Activated T-cell treated with anti-CD3 and anti-CD28 coated beads, Interleukin-2, amount 50 U/mL, for 24 hours (primary cell): ENCODE measurements around the gene MMEL1.
"Not testable (repeated sequence)": the region's sequence is repeated elsewhere in the genome, so short reads cannot be mapped to it uniquely, and the experiment has no call there.

Experiments used
- DNase-seq: peaks from one replicate; pipeline ENCODE4 v3.0.0-alpha.2; 2020
- H3K27ac Mint-ChIP-seq: 2 replicates; pipeline ENCODE4 v1.8.0; 2020; ENCODE audit warnings: mild to moderate bottlenecking, mixed read lengths
- H3K27me3 Mint-ChIP-seq: 2 replicates; pipeline ENCODE4 v1.8.0; 2020; ENCODE audit warnings: mixed read lengths
- H3K36me3 Mint-ChIP-seq: 2 replicates; pipeline ENCODE4 v1.8.0; 2020; ENCODE audit warnings: low read depth, mixed read lengths
- H3K4me1 Mint-ChIP-seq: 2 replicates; pipeline ENCODE4 v1.8.0; 2020; ENCODE audit warnings: low read depth, mixed read lengths
- H3K4me3 Mint-ChIP-seq: 2 replicates; pipeline ENCODE4 v1.8.0; 2020; ENCODE audit warnings: mild to moderate bottlenecking, moderate library complexity, mixed read lengths
- H3K9me3 Mint-ChIP-seq: 2 replicates; pipeline ENCODE4 v1.8.0; 2020; ENCODE audit warnings: mixed read lengths

MMEL1 gene

DNA sequence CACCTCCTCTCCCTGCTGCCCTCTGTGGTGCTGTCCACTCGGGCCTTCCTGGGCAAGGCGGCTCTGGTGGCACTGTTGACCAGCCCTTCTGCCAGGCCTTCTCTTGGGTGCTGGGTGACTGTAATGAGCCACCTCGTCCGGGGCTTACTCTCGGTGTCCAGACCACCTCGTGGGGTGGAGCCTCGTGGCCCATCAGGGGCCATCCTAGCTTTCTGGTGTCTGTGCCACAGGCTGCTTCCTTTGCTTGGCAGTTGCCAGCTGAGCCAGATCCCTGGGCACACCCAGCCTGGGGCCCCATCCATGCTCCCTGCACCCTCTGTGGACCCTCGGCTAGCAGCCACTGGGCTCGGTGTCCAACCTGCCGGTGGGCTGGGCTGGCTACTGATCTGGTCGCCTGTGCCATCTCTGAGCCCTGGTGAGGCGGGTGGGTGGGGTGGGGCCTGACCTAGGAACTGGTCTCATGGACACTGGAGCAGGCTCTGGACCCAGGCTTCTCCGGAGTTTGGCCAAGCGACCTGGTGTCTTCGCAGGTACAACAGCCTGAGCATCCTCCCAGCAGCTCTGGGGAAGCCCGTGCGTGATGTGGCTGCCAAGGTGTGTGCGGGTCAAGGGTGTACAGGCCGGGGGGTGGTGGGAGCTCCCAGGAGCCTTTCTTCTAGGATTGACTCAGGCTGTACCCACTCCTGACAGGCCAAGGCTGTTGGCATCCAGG is 44.8 kb downstream of the MMEL1 start:
- H3K36me3 Mint-ChIP-seq, result peaks cover 11% of the 10 kb centered on the region
- H3K4me3 Mint-ChIP-seq, result peak overlapping the region; percentile 87
- no peak for DNase-seq
- no peaks in the 10 kb centered on the region for H3K27me3 Mint-ChIP-seq
- no peak overlapping the region for H3K27ac Mint-ChIP-seq
- H3K4me1 Mint-ChIP-seq, result peaks cover 31% of the 10 kb centered on the region
- no peaks in the 10 kb centered on the region for H3K9me3 Mint-ChIP-seq

DNA sequence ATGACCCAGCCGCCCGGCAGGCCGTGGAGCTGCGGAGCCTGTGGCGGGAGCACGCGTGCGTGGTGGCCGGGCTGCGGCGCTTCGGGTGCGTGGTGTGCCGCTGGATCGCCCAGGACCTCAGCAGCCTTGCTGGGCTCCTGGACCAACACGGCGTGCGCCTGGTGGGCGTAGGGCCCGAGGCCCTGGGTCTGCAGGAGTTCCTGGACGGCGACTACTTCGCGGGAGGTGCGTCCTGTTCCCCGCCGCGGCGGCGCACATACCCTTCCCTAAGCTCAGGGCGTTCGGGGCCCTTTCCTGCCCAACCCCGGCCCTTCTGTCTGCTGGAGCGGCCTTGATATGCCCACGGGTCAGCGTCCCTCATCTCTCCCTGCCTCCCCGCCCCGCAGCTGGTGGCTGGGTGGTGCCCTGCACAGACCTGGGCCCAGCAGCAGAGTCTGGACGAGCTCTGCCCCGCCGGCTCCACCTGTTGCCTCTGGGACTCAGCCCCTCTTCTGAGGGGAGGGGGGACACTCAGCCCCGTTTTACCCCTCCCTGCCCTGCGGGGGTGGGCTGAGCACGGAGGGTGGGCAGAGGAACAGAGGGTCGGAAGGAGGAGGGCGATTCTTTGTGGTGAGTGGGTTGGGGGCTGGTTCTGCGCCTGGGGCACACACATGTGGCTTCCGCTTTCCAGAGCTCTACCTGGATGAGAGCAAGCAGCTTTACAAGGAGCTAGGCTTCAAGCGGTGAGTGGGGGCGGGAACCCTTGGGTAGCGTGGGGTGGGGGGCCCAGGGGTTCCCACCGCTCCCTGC is 45.6 kb downstream of the MMEL1 start:
- Mint-ChIP-seq H3K27me3 (no peaks in the 10 kb centered on the region), H3K4me3 (peak overlapping the region; percentile 87), H3K4me1 (peaks cover 36% of the 10 kb centered on the region), H3K36me3 (peaks cover 11% of the 10 kb centered on the region), H3K27ac (peak overlapping the region; percentile 18), H3K9me3 (no peaks in the 10 kb centered on the region)
- peak; percentile 70 for DNase-seq

DNA sequence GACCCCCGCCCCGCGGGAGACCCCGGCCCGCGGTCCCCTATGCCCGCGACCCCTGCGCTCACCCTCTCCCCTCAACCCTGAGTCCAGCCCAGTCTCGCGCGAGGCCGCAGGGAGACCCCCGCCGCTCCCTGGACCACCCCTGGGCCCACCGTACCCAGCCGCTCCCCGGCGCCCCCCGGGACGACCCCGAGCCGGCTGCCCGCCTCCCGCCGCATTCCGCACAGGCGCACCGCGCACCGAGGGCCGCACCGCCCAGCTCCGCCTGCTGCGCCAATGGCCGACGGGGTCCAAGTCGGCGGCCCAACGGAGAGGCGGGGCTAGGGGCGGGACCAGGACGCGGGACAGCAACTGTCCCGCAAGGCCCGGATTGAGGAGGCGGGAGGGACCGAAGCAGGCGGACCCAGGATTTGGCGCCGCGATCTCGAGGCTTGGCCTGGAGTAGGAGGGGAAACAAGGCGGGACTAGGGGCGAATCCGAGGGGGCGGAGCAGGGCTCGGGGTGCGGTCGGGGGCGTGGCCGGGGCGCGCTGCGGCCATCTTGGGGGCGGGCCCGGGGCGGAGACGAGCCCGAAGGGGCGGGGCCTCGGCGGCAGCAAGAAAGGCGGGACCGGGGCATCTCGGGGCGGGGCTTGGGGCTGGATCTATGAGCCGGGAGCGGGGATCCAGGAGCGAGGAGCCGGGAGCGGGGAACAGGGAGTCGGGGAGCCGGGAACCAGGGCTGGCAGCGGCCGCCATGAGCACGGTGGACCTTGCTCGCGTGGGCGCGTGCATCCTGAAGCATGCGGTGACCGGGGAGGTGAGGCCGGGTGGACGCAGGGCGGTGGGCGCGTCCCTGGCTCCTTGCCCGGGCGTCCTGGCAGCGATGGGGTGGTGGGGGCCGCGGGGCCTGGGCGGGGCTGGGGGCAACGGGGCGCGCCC is 46.4 kb downstream of the MMEL1 start, which contains the start of gene PRXL2B:
PRXL2B (plus strand) TSS at position 624 of the 917 bp plus-strand sequence; CDS start at position 733, 109 bp downstream.
- peaks cover 11% of the 10 kb centered on the region for H3K36me3 Mint-ChIP-seq
- no peaks in the 10 kb centered on the region for H3K9me3 Mint-ChIP-seq
- H3K27ac Mint-ChIP-seq, result peak within 1 kb of the TSS; percentile 94
- H3K4me1 Mint-ChIP-seq, result peaks cover 44% of the 10 kb centered on the region
- H3K27me3 Mint-ChIP-seq, result no peaks in the 10 kb centered on the region
- DNase-seq, result peak; percentile 99
- peak within 1 kb of the TSS; percentile 87 for H3K4me3 Mint-ChIP-seq

DNA sequence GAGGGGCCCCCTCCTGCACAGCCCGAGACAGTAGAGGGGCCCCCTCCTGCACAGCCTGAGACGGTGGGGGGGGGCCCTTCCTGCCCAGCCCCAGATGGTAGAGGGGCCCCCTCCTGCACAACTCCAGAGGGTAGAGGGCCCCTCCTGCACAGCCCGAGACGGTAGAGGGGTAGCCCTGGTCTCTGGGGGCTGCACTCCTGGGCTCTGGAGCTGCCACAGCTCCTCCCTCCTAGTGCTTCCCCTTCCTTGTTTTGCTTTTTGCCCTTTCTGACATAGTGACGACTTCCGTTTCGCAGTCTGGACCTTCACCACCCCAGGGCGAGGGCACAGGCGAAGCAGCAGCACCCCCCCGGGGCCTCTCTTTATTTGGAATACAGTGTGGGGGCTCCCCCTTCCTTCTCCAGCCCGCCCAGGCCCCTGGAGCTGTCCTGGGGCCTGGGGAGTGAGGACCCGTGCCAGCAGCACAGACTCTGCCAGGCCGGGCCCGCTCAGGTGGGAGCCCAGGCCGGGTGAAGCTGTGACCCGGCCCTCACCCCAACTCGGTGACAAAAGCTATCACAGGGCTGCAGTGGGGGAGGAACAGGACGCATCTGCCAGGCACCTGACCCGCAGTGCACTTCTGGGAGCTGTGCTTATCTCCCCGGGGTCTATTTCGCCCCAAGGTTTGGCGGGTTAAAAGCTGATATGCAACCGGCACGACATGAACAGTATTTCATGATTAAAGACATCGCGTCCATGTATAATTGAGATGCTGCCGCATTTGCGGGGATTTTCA is 47.3 kb downstream of the MMEL1 start:
- peaks cover 52% of the 10 kb centered on the region for H3K4me1 Mint-ChIP-seq

DNA sequence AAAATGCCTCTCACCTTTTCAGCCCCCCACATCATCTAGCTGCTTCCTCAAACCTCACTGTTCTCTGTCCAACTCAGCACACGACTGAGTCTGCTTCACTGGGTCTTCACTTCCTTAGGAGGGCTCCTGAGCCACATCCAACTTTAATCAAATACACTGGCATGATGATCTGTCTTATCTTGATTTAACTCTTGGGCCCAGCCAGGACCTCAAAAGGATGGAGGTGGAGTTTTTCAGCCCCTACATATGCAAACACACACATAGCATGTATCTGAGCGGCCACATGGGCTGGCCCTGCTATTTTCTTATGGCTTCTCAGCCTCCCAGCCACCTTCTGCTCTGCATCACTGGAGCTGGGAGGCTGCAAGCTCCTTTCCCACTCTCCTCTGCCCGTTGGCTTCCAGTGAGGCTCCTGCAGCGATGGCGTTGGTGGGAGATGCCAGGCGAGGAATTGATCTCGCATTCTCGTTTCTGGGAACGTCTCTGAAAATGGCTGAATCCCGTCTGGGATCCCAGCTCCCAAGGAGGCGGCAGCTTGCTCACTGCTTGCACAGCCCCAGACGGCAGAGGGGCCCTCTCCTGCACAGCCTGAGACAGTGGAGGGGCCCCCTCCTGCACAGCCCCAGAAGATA is 48.0 kb downstream of the MMEL1 start:
- H3K27me3 Mint-ChIP-seq, result no peaks in the 10 kb centered on the region
- peak overlapping the region; percentile 87 for H3K4me3 Mint-ChIP-seq
- H3K4me1 Mint-ChIP-seq, result peaks cover 57% of the 10 kb centered on the region
- peak overlapping the region; percentile 94 for H3K27ac Mint-ChIP-seq
- H3K36me3 Mint-ChIP-seq, result peaks cover 11% of the 10 kb centered on the region
- DNase-seq, result no peak
- H3K9me3 Mint-ChIP-seq, result no peaks in the 10 kb centered on the region

More for the DNA sequence above, 47.3 kb downstream of the MMEL1 start:
- DNase-seq, result peak; percentile 79
- H3K27me3 Mint-ChIP-seq, result no peaks in the 10 kb centered on the region
- H3K4me3 Mint-ChIP-seq, result peak overlapping the region; percentile 87
- peak overlapping the region; percentile 94 for H3K27ac Mint-ChIP-seq
- no peaks in the 10 kb centered on the region for H3K9me3 Mint-ChIP-seq
- peaks cover 11% of the 10 kb centered on the region for H3K36me3 Mint-ChIP-seq

DNA sequence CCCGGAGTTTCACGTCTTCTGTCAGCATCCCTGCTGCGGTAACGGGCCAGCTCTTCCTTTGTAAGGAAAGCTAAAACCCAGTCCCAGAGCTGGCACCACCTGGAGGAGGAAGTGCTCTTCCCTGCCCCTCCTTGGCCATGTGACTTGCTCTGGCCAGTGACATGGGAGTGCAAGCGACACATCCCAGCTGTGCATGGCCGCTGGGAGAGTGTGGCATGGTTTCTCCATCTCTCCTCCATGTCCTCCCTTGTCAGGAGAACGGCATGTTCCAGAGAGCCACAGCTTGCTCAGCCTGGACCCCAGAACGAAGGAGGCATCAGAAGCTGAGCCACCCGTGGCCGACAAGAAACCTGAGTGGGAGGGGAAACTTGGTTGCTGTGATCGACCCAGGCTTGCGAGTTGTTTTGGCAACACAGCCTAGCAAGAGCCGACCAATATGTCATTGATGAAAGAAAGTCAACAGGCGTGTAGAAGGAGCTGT is 48.9 kb downstream of the MMEL1 start:
- peaks cover 64% of the 10 kb centered on the region for H3K4me1 Mint-ChIP-seq
- no peak for DNase-seq
- H3K27me3 Mint-ChIP-seq, result no peaks in the 10 kb centered on the region
- H3K36me3 Mint-ChIP-seq, result peaks cover 4% of the 10 kb centered on the region
- H3K4me3 Mint-ChIP-seq, result peak overlapping the region; percentile 87
- peaks cover 1% of the 10 kb centered on the region for H3K9me3 Mint-ChIP-seq
- peak overlapping the region; percentile 94 for H3K27ac Mint-ChIP-seq

DNA sequence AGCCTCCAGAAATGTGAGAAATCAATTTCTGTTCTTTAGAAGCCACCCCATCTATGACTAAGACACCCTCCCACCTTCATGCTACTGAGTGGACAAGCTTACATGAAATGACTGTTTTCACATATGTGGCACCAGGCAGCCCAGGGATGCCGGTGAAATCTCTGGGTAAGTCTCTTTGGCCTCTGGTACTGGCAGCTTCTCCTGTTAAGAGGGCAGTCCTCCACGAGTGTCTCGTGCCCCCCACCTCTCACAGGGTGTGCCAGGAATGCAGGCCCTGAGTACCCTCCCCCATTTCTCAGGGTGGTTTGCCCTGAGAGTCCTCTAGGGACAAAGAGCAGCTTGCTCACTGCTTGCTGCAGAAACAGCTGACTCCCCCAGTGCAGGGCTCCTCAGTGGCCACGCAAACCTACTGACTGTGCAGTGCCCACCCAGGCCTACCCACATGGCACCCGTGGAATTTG is 49.5 kb downstream of the MMEL1 start:
- Mint-ChIP-seq H3K27ac (peak overlapping the region; percentile 94), H3K36me3 (peaks cover 4% of the 10 kb centered on the region), H3K9me3 (peaks cover 3% of the 10 kb centered on the region), H3K27me3 (no peaks in the 10 kb centered on the region), H3K4me1 (peaks cover 69% of the 10 kb centered on the region), H3K4me3 (peak overlapping the region; percentile 87)
- DNase-seq, result no peak

DNA sequence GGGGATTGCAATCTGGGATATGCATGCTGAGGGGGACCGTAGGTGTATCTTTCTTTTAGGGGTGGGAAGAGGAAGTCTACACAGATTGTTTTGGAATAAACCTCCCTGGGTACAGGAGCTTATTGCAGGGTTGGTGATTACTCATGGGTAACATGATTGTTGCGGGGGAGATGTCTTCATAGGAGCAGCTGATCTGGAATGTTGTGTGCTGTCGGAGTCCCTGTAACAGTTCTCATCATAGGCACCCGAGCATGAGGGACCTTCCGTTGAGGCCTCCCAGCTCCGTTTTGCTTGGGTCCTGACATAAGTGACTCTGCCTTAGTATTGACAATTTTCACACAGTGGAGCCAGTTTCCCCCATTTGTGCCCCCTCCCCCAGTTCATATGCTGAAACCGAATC is 50.4 kb downstream of the MMEL1 start:
- DNase-seq, result no peak
- H3K27me3 Mint-ChIP-seq, result no peaks in the 10 kb centered on the region
- H3K4me1 Mint-ChIP-seq, result peaks cover 73% of the 10 kb centered on the region
- H3K36me3 Mint-ChIP-seq, result peaks cover 4% of the 10 kb centered on the region
- peak overlapping the region; percentile 81 for H3K27ac Mint-ChIP-seq
- no peak overlapping the region for H3K4me3 Mint-ChIP-seq
- H3K9me3 Mint-ChIP-seq, result peaks cover 3% of the 10 kb centered on the region

DNA sequence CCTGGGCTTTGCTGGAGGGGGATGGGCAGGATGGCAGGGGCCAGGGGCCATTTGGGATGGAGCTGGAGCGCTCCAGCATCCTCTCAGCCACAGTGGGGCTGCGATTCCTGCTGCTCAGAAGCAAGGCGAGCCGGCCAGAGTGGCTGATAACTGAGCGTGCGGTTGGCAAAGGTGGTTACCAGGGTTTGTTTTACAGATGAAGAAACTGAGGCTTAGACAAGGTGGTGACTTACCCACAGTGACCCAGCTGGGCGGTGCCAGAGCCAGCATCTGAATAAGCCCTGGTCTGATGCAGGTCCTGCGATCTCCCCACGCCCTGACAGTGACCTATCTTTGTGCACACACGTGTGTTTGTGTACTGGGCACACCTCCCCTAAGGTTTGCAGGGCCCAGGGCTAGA is 52.1 kb downstream of the MMEL1 start:
- H3K4me1 Mint-ChIP-seq, result peaks cover 85% of the 10 kb centered on the region
- H3K27ac Mint-ChIP-seq, result peak overlapping the region; percentile 82
- peaks cover 4% of the 10 kb centered on the region for H3K36me3 Mint-ChIP-seq
- H3K9me3 Mint-ChIP-seq, result peaks cover 3% of the 10 kb centered on the region
- no peak for DNase-seq
- H3K27me3 Mint-ChIP-seq, result no peaks in the 10 kb centered on the region
- no peak overlapping the region for H3K4me3 Mint-ChIP-seq

DNA sequence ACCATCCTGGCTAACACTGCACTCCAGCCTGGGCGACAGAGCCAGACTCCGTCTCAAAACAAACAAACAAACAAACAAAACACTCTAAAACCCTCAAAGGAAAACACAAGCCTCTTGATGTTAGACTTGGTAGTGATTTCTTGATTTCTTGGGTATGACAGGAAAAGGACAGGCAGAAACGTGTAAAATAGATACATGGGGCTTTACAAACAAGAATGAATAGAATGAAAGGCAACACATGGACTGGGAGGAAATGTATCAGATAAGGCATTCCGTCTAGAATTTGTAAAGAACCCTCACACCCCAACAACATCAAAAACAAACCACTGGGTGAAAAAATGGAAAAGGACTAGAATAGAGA is 54.1 kb downstream of the MMEL1 start:
- peaks cover 71% of the 10 kb centered on the region for H3K4me1 Mint-ChIP-seq

DNA sequence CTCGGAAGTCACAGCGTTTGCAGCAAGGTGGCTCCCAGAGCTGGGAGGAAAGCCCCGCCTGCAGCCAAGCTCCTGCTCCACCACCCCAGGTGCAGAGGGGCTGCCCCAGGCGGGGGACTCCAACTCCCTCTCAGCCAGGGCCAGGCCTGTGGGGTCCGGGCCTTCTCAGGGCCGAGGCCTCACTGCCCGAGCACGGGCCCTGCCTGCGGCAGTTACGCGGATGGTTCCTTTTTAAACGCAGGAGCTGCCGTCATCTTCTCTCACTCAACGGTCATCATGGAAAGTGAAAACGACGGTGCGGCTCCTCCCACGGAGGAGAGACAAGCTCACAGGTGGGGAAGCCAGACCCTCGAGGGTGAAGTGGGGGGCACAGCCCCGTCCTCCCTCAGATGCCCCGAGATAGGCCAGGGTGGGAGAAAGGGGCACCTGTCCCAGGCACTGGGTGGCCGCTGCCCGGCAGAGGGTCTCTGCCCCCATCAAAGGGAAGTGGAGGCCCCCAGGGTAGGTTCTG is 55.2 kb downstream of the MMEL1 start:
- DNase-seq, result peak; percentile 75
- H3K4me1 Mint-ChIP-seq, result peaks cover 60% of the 10 kb centered on the region
- H3K4me3 Mint-ChIP-seq, result peak overlapping the region; percentile 66
- H3K27me3 Mint-ChIP-seq, H3K36me3 Mint-ChIP-seq: not testable (repeated sequence)
- peak overlapping the region; percentile 94 for H3K27ac Mint-ChIP-seq
- peaks cover 19% of the 10 kb centered on the region for H3K9me3 Mint-ChIP-seq

More for the DNA sequence above, 54.1 kb downstream of the MMEL1 start:
- H3K4me3 Mint-ChIP-seq, result peak overlapping the region; percentile 66
- DNase-seq, result no peak
- H3K9me3 Mint-ChIP-seq, result peaks cover 10% of the 10 kb centered on the region
- H3K27ac Mint-ChIP-seq, result peak overlapping the region; percentile 94
- no peaks in the 10 kb centered on the region for H3K27me3 Mint-ChIP-seq
- H3K36me3 Mint-ChIP-seq, result no peaks in the 10 kb centered on the region

DNA sequence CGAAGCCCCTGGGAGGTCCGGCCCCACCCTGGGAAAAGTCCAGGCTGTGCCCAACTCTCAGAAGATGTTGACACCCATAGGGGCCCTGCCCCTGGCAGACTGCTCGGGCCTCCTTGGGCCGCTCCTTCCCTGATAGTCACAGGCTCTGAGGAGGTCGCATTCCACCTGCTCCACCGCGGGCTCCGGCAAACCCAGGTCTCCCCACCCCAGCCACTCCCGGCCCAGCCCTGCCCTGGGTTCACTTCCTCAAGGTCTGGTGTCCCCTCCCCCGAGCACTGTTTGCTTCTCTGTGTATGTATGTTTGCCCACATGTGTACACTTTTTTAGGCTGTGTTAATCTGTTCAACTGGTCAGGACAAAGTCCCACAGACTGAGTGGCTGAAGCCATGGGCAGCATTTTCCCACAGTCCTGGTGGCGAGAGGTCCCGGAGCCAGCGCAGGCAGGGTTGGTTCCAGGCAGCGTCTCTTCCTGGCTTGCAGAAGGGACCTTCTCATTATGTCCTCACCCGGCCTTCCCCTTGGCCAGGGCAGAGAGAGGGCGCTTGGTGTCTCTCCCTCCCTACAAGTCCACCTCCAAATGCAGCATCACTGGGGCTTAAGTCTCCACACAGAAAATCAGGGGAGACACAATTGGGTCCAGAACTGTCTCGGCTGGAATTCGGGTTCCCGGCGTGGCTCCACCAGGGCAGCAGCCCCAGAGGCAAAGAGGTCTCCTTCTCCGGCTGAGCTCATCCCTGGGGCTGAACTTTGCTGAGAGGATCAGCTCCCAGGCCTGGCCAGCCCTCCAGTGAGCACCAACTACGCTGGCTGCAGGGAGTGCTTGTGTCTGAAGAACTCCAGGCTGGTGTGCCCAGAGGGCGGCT is 56.8 kb downstream of the MMEL1 start:
- no peak overlapping the region for H3K4me3 Mint-ChIP-seq
- no peak for DNase-seq
- peaks cover 21% of the 10 kb centered on the region for H3K9me3 Mint-ChIP-seq
- H3K27me3 Mint-ChIP-seq, result no peaks in the 10 kb centered on the region
- no peaks in the 10 kb centered on the region for H3K36me3 Mint-ChIP-seq
- peaks cover 45% of the 10 kb centered on the region for H3K4me1 Mint-ChIP-seq
- H3K27ac Mint-ChIP-seq, result peak overlapping the region; percentile 37
